GM21529 (cell line): Measurements from ENCODE around the gene TNP2.

ENCODE experiments used
- ATAC-seq: cut with Tn5 transposase; IDR thresholded peaks from one replicate; pipeline ENCODE4 v1.9.1; 2021; ENCODE audit not compliant: unreplicated experiment

The TNP2 gene

GRCh38 chr16:11256661-11257130, 12.4 kb downstream of the TNP2 start:
- ATAC-seq = no peak

- ATAC-seq = peak; percentile 55
Observed at GRCh38 chr16:11255737-11256660, 13.1 kb downstream of the TNP2 start, which contains the start of gene SOCS1. TSS of gene SOCS1 (minus strand) at chr16:11256204. CDS start at chr16:11255478, 726 bp downstream.

- peak; percentile 5 for ATAC-seq
Observed at GRCh38 chr16:11254913-11255736, 14.0 kb downstream of the TNP2 start.

GRCh38 chr16:11253995-11254912, 14.9 kb downstream of the TNP2 start:
- no peak for ATAC-seq

- ATAC-seq = no peak
Observed at GRCh38 chr16:11253009-11253994, 15.8 kb downstream of the TNP2 start.

GRCh38 chr16:11252482-11252931, 16.6 kb downstream of the TNP2 start:
- ATAC-seq = no peak

GRCh38 chr16:11251525-11252481, 17.3 kb downstream of the TNP2 start:
- ATAC-seq = no peak

- no peak for ATAC-seq
Observed at GRCh38 chr16:11250786-11251524, 18.2 kb downstream of the TNP2 start.

- ATAC-seq = no peak
Observed at GRCh38 chr16:11250091-11250785, 18.9 kb downstream of the TNP2 start.

GRCh38 chr16:11249233-11250061, 19.7 kb downstream of the TNP2 start:
- no peak for ATAC-seq

GRCh38 chr16:11248133-11248532, 21.0 kb downstream of the TNP2 start:
- ATAC-seq = no peak

GRCh38 chr16:11245988-11246387, 23.1 kb downstream of the TNP2 start:
- no peak for ATAC-seq

- ATAC-seq = no peak
Observed at GRCh38 chr16:11245222-11245737, 23.8 kb downstream of the TNP2 start.

- no peak for ATAC-seq
Observed at GRCh38 chr16:11242658-11243057, 26.5 kb downstream of the TNP2 start.

GRCh38 chr16:11241480-11242204, 27.5 kb downstream of the TNP2 start:
- no peak for ATAC-seq
